Keratinocyte (primary cell): ENCODE data around the gene ROMO1.

Experiments used
- EZH2 ChIP-seq: IDR thresholded peaks from one replicate; pipeline ENCODE4 v1.6.1; 2012; ENCODE audit warnings: inconsistent platforms, mild to moderate bottlenecking, low read length, moderate library complexity
- TF ChIP-seq, protein P1 (sequence below), 3 experiments: IDR thresholded peaks in 1 of 3; conservative IDR thresholded peaks in 1 of 3; optimal IDR thresholded peaks in 1 of 3; 2 replicates in 2 of 3; 3 replicates in 1 of 3; pipeline versions ENCODE3 to v1.5.1; 2011; ENCODE audit warnings: low read length in 3 of 3, mild to moderate bottlenecking in 3 of 3, moderate library complexity in 2 of 3, control low read depth in 1 of 3, inconsistent platforms in 1 of 3; ENCODE audit not compliant: insufficient read depth in 2 of 3; ENCODE audit errors: extremely low read depth in 1 of 3

DNA sequence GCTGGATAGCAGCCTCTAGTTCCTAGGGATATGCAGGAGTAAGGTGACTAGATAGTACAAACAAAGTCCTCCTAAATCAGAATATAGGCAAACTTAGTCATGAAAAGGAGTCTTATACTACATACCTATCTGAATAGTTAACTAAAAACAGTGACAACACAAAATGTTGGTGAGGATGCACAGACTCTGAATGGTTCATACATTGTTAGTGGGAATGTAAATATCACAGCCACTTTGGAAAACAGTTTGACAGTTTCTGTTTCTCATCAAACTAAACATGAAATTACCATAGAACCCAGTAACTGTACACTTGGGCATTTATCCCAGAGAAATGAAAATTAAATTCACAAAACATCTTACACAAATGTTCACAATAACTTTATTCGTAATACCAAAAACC, 17.2 kb upstream of the ROMO1 start:
- TF ChIP-seq, protein P1, sequence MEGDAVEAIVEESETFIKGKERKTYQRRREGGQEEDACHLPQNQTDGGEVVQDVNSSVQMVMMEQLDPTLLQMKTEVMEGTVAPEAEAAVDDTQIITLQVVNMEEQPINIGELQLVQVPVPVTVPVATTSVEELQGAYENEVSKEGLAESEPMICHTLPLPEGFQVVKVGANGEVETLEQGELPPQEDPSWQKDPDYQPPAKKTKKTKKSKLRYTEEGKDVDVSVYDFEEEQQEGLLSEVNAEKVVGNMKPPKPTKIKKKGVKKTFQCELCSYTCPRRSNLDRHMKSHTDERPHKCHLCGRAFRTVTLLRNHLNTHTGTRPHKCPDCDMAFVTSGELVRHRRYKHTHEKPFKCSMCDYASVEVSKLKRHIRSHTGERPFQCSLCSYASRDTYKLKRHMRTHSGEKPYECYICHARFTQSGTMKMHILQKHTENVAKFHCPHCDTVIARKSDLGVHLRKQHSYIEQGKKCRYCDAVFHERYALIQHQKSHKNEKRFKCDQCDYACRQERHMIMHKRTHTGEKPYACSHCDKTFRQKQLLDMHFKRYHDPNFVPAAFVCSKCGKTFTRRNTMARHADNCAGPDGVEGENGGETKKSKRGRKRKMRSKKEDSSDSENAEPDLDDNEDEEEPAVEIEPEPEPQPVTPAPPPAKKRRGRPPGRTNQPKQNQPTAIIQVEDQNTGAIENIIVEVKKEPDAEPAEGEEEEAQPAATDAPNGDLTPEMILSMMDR (optimal IDR thresholded peaks at IDR 0.05 in 1 of 3, IDR thresholded peaks at IDR 0.05 in 1 of 3, conservative IDR thresholded peaks at IDR 0.05 in 1 of 3; ENCODE audit: extremely low read depth in 1 of 3, insufficient read depth in 2 of 3, low read length in 3 of 3) = no peak
- TF ChIP-seq EZH2 = no peak
